ENCODE measurements around the gene PARM1. TPM values are rescaled to one million over a fixed set of nuclear protein-coding genes. Genes with fewer than 3 reads are reported as not detected.

Gene PARM1
- total RNA-seq, 1 donor, result 0.63 TPM

DNA sequence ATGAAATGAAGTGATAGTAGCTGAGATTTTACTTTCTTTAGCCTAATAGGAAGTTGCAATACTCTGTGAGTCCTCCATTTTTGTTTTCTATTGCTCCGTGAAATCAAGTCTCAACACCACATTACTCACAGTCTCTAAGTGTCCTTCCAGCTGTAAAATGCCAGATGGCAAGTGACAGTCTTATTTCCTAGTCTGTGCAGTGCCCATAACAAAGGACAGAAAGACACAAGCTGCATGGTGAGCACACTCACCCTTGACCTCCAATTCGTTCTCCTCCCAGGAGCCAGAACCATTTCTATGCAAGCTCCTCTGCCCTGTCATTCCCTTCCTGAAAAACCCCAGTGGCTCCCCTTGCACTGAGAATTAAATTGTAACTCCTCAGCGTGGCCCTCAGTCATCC is 101.6 kb downstream of the PARM1 start:
- no peak for DNase-seq (ENCODE audit: low read depth)
- TF ChIP-seq, protein P1, sequence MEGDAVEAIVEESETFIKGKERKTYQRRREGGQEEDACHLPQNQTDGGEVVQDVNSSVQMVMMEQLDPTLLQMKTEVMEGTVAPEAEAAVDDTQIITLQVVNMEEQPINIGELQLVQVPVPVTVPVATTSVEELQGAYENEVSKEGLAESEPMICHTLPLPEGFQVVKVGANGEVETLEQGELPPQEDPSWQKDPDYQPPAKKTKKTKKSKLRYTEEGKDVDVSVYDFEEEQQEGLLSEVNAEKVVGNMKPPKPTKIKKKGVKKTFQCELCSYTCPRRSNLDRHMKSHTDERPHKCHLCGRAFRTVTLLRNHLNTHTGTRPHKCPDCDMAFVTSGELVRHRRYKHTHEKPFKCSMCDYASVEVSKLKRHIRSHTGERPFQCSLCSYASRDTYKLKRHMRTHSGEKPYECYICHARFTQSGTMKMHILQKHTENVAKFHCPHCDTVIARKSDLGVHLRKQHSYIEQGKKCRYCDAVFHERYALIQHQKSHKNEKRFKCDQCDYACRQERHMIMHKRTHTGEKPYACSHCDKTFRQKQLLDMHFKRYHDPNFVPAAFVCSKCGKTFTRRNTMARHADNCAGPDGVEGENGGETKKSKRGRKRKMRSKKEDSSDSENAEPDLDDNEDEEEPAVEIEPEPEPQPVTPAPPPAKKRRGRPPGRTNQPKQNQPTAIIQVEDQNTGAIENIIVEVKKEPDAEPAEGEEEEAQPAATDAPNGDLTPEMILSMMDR (IDR thresholded peaks at IDR 0.05; ENCODE audit: insufficient read depth, low read length), result no peak
- no peak overlapping the region for H3K4me3 ChIP-seq (ENCODE audit: low read depth, low read length)

DNA sequence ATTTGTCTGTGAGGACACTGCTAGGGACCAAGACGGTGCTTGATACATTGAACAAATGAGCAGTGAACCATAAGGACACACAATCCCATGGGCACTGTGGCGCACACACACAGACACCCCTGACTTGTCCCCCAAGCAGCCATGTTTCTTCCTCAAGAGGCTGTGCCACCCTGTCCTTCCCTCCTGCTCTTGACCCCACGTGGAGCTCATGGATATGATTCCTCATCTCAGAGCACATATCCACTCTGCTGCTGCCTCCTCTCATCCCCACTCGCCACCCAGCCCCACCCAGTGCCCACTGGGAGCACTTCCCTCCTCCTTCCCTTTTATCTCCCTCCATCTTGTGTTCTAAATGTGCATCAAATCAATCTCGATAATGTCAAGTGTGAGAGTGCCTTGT is 102.4 kb downstream of the PARM1 start:
- no peak for DNase-seq (ENCODE audit: low read depth)
- H3K4me3 ChIP-seq (ENCODE audit: low read depth, low read length), result no peak overlapping the region
- TF ChIP-seq, protein P1 (IDR thresholded peaks at IDR 0.05; ENCODE audit: insufficient read depth, low read length), result no peak

DNA sequence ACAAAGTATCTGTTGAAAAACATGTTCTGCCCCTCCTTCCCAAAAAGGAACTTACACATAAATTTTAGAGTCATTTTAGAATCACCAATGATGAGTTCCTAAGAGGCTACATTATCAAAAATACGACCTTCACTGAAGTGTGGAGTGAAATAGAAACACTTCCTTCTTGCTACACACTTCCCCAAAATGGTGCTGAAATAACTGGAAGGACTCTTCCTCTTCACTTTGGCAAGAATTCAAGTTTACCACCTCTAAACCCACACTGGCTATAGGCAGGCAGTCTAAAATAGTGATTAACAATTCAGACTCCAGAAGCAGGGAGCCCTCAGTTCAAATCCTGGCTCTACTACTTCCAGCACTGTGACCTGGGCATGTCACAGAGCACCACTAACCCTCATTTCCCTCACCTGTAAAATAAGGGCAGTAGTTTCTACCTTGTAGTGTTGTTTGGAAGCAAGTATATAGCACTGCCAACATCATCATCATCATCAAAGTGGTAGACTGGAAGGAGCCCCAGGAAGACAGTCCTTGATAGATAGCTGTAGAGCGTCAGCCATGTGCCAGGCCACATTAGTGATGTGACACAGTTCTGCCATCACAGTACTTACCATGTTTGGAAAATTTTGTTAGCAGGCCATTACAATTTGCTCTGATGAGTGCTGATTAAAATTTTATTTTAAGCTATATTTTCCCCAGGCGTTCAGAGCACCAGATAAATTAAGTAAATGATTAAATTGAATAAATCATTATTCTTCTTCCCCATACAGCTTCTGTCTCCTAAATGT is 103.3 kb downstream of the PARM1 start:
- TF ChIP-seq, protein P1 (IDR thresholded peaks at IDR 0.05; ENCODE audit: insufficient read depth, low read length), result no peak
- DNase-seq (ENCODE audit: low read depth), result no peak
- H3K4me3 ChIP-seq (ENCODE audit: low read depth, low read length), result no peak overlapping the region

DNA sequence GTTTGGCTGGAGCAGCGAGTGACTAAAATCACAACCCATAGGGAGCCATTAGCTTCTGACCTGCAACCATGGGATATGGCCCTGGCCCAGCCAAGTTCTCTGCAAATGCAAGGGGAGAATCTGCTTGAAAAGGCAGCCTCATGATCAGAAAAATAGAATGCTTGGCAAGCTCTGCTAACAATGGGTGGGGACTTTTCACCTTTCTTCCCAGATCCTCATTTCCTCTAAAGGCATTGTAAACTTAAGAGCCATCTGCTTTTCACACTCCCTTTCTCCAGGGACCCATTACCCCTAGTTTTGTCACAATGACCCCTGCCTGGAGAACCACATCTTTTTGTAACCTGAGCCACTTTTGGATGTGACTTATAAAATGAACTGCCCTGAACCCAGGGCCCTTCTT is 104.3 kb downstream of the PARM1 start:
- TF ChIP-seq, protein P1 (IDR thresholded peaks at IDR 0.05; ENCODE audit: insufficient read depth, low read length), result no peak
- no peak overlapping the region for H3K4me3 ChIP-seq (ENCODE audit: low read depth, low read length)
- no peak for DNase-seq (ENCODE audit: low read depth)

DNA sequence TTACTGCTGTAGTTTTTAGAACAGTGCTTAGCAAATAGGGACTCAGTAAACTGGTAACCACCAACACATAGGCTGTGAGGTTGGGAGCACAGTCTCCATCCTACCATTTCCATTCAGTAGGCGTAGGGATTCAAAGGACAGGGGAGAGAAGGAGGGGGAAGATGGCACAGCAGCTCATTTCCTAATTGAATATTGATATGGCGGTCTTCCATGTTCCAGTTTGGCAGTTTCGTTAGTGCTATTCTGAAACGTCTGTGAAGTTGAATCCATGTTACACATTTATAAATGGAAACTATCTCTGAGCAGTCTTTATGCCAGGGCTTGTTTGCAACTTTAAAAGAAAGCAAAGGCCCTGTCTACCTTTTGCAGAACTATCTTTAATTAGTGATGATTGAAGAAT is 105.5 kb downstream of the PARM1 start:
- no peak for DNase-seq (ENCODE audit: low read depth)
- H3K4me3 ChIP-seq (ENCODE audit: low read depth, low read length), result no peak overlapping the region
- TF ChIP-seq, protein P1 (IDR thresholded peaks at IDR 0.05; ENCODE audit: insufficient read depth, low read length), result no peak

DNA sequence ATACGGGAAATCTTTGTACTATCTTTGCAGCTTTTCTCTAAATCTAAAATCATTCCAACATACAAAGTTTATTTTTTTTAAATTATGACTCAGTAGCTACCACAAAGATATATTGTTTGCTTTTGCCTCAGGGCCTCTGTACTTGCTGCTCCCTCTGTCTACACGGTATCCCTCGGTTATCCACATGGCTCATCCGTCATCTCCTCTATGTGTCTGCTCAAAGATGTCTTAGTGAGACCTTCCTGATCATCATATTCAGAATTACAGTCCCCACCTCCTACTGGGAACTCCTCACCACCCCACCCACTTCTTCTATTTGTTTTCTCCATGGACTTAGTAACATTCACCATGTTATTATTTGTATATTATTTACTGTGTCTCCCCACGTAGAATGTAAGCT is 107.8 kb downstream of the PARM1 start:
- H3K4me3 ChIP-seq (ENCODE audit: low read depth, low read length), result no peak overlapping the region
- TF ChIP-seq, protein P1 (IDR thresholded peaks at IDR 0.05; ENCODE audit: insufficient read depth, low read length), result no peak
- no peak for DNase-seq (ENCODE audit: low read depth)

All from fibroblast of the aortic adventitia (primary cell).